ENCODE data around the gene PERM1.
A peak's percentile ranks its signal among the peaks of the same experiment; 100 is the strongest.

Gene PERM1

GRCh38 chr1:932776-933602, 48.9 kb downstream of the PERM1 start:
- no peak for DNase-seq

GRCh38 chr1:932173-932510, 49.8 kb downstream of the PERM1 start:
- no peak for DNase-seq

- no peak for DNase-seq
These were observed 50.3 kb downstream of the PERM1 start for GRCh38 chr1:931380-932172.

- DNase-seq = no peak
These were observed 51.2 kb downstream of the PERM1 start for GRCh38 chr1:930633-931138.

- no peak for DNase-seq
These were observed 51.9 kb downstream of the PERM1 start for GRCh38 chr1:929712-930632.

GRCh38 chr1:928825-929661, 52.9 kb downstream of the PERM1 start:
- DNase-seq = no peak

GRCh38 chr1:927748-928147, 54.1 kb downstream of the PERM1 start:
- DNase-seq = no peak

- DNase-seq = no peak
These were observed 54.7 kb downstream of the PERM1 start for GRCh38 chr1:927234-927633.

- peak; percentile 28 for DNase-seq
These were observed 56.1 kb downstream of the PERM1 start for GRCh38 chr1:925561-926421.
